ENCODE results near the gene DEGS2. TPM values are rescaled to one million over a fixed set of nuclear protein-coding genes. Genes with fewer than 3 reads are reported as not detected.
A peak's percentile ranks its signal among the peaks of the same experiment; 100 is the strongest.

The DEGS2 gene
- total and polyA plus RNA-seq, 12 donors, result 0.04 to 0.20 (median 0.10) TPM; not detected in 7

DNA sequence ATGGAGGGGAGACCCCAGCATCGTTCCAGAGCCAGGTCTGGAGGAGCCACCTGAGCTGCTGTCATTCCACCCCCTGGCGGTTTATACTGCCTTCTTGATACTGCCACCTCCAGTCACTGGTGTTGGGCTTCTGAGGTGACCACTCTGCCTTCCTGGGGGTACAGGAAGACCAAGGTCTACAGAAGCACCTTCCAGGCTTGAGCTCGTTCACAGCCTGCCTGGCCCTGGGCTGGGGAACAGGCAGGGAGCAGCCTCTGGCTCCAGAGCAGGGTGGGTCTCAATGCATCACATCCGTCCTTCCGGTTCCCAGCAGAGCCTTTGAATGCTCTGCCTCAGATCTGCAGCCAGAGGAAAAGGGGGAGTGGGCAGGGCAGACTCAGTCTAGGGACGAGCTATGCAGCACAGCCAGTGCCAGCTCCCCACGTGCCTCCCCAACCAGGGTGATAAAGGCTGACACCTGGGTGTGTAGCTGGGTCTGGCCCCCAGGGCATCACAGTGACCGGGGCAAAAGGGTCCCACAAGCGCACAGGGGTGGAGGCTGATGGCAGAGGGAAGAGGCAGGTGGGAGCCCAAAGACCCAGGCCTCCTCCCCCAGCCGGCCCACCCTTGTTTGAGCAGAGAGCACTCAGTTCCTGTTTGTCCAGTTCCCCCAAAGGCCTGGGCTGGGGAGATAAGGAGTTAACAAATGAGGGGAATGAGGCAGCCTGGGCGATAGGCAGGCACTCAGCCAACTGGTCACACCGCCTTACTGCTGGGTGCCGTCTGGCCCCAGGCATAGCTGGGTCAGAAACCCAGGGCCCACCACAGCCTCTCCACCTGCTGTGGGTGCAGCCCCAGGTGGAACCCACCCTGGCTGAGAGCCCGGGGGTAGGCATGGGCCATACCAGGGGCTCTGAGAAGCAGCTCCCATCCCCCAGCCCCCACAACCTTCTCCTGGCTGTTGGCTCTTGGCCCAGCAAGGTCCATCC lies 17.1 kb downstream of the DEGS2 start:
- TF ChIP-seq, protein P1, sequence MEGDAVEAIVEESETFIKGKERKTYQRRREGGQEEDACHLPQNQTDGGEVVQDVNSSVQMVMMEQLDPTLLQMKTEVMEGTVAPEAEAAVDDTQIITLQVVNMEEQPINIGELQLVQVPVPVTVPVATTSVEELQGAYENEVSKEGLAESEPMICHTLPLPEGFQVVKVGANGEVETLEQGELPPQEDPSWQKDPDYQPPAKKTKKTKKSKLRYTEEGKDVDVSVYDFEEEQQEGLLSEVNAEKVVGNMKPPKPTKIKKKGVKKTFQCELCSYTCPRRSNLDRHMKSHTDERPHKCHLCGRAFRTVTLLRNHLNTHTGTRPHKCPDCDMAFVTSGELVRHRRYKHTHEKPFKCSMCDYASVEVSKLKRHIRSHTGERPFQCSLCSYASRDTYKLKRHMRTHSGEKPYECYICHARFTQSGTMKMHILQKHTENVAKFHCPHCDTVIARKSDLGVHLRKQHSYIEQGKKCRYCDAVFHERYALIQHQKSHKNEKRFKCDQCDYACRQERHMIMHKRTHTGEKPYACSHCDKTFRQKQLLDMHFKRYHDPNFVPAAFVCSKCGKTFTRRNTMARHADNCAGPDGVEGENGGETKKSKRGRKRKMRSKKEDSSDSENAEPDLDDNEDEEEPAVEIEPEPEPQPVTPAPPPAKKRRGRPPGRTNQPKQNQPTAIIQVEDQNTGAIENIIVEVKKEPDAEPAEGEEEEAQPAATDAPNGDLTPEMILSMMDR (IDR thresholded peaks at IDR 0.05), result no peak
- Histone ChIP-seq H3K27ac (peak overlapping the region in 9 of 10 donors; percentile 53 to 86 (median 71)), H3K4me3 (peak overlapping the region in 1 of 10 donors; percentile 13), H3K27me3 (no peaks in the 10 kb centered on the region), H3K9me3 (no peaks in the 10 kb centered on the region), H3K4me1 (peaks cover 16 to 45% (median 39%) of the 10 kb centered on the region in 9 donors), H3K36me3 (peaks cover 0 to 53% (median 0%) of the 10 kb centered on the region in 9 donors)
- 34 to 39% methylated on average over 14 of the region's 14 CpGs for WGBS, 2 donors
- DNase-seq (peak; percentile 52 to 80), ATAC-seq (peak; percentile 57 to 92 (median 79))
- intact Hi-C loops (cut with DNase I), result loop anchor here in 1 of 10 donors (1.0 kb wide), 1 partner anchor 22 kb away; no protein-coding TSS in a partner anchor

DNA sequence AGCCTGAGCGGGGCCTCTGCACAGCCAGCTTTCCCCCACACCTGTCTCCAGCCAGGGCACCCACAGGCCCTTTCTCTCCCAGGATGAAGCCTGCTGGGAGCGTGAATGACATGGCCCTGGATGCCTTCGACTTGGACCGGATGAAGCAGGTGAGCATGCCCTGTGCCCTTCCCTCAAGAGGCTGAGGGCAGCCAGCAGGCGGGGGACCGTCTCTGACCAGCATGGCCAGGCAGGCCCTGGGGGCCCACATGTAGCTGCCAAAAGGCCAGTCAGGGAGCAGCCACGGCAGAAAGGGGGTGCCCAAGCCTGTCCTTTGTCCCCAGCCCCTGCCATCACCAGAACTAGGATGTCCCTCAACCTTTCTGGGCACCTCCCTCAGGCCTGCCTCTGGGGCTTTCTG lies 18.3 kb downstream of the DEGS2 start:
- Histone ChIP-seq H3K4me1 (peaks cover 16 to 45% (median 33%) of the 10 kb centered on the region in 9 donors), H3K27me3 (no peaks in the 10 kb centered on the region), H3K36me3 (peaks cover 0 to 66% (median 0%) of the 10 kb centered on the region in 9 donors), H3K9me3 (no peaks in the 10 kb centered on the region), H3K4me3 (no peak overlapping the region), H3K27ac (peak overlapping the region in 8 of 10 donors; percentile 53 to 86 (median 69))
- TF ChIP-seq, protein P1 (IDR thresholded peaks at IDR 0.05), result no peak
- ATAC-seq (no peak), DNase-seq (no peak)
- 92 to 97% methylated on average over 7 of the region's 7 CpGs for WGBS, 2 donors
- intact Hi-C loops (cut with DNase I), result no loop called here

DNA sequence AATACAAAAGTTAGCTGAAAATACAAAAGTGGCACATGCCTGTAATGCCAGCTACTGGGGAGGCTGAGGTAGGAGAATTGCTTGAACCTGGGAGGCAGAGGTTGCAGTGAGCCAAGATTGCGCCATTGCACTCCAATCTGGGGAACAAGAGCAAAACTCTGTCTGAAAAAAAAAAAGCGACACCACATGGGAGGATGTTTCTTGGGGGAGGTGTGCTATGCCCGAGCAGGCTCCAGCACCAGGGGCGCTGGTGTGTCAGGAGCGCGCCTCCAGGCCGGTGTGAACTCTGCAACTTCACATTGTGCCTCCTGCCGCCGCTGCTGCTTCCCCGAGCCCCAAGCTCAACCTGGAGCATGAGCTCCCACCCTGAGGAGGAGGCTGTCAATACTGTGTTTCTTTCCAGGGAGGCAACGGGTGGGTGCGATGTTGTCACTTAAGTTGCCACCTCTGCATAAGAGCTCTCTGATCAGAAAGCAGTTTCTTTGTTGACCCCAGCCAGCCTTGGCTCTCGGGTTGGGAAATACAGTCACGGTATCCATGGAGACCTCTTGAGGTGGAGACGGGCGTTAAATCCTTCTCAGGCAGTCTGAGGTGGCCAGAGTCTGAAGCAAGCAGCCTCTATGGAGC lies 18.9 kb downstream of the DEGS2 start:
- DNase-seq, result no peak
- intact Hi-C loops (cut with DNase I), result no loop called here
- no peak for ATAC-seq

DNA sequence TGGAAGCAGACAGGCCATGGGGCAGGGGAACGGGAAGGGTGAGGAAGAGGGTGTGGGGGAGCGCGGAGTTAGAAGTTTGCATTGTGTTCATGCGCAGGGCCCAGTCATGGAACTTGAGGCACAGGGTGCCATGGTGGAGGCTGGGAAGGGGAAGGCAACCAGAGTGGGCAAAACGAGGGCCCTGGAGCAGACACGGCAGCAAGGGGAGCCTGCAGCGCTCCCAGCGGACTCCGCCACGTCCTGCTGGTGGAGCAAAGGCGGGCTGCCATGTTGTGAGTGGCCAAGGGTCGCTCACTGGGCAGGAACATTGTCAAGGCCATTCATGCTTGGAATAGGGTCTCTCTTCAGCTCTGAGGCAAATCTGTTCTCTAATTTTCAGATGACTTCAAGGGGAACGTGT lies 20.5 kb downstream of the DEGS2 start:
- H3K36me3 ChIP-seq, result peaks cover 0 to 85% (median 9%) of the 10 kb centered on the region in 9 donors
- H3K9me3 ChIP-seq, result no peaks in the 10 kb centered on the region
- H3K27me3 ChIP-seq, result no peaks in the 10 kb centered on the region
- ATAC-seq (no peak), DNase-seq (no peak)
- TF ChIP-seq, protein P1 (IDR thresholded peaks at IDR 0.05), result no peak
- H3K27ac ChIP-seq, result no peak overlapping the region
- whole genome bisulfite sequencing, 2 donors, result 95 to 97% methylated on average over 13 of the region's 13 CpGs
- peaks cover 13 to 31% (median 21%) of the 10 kb centered on the region in 9 donors for H3K4me1 ChIP-seq
- no peak overlapping the region for H3K4me3 ChIP-seq
- intact Hi-C loops (cut with DNase I), result no loop called here

More for the DNA sequence above, 18.9 kb downstream of the DEGS2 start:
- 78 to 82% methylated on average over 16 of the region's 16 CpGs for WGBS, 2 donors
- TF ChIP-seq, protein P1 (IDR thresholded peaks at IDR 0.05), result no peak
- Histone ChIP-seq H3K4me1 (peaks cover 16 to 43% (median 33%) of the 10 kb centered on the region in 9 donors), H3K27ac (peak overlapping the region in 5 of 10 donors; percentile 66 to 86 (median 81)), H3K36me3 (peaks cover 0 to 71% (median 0%) of the 10 kb centered on the region in 9 donors), H3K27me3 (no peaks in the 10 kb centered on the region), H3K4me3 (no peak overlapping the region), H3K9me3 (no peaks in the 10 kb centered on the region)
